Stimulated activated CD4-positive, alpha-beta T cell treated with anti-CD3 and anti-CD28 coated beads, Interleukin-1b, Interleukin-23, amount 100 ng/mL, for 4 hours (primary cell): ENCODE data around the gene ABCC8.

Experiments used
- DNase-seq, 2 donors: peaks; one replicate each; pipeline ENCODE4 v3.0.0-alpha.2; 2020; ENCODE audit warnings: low read depth in 2 of 2

ABCC8 gene

GRCh38 chr11:17505146-17505545 lies 28.5 kb upstream of the ABCC8 start:
- DNase-seq = no peak

GRCh38 chr11:17504330-17505107 lies 27.9 kb upstream of the ABCC8 start:
- DNase-seq = peak; percentile 63 to 78

GRCh38 chr11:17502630-17503029 lies 26.0 kb upstream of the ABCC8 start:
- no peak for DNase-seq

- DNase-seq = no peak
Measured at GRCh38 chr11:17500673-17501072, 24.0 kb upstream of the ABCC8 start.

GRCh38 chr11:17498475-17498874 lies 21.8 kb upstream of the ABCC8 start:
- no peak for DNase-seq

GRCh38 chr11:17498058-17498457 lies 21.4 kb upstream of the ABCC8 start:
- no peak for DNase-seq

GRCh38 chr11:17496406-17496805 lies 19.8 kb upstream of the ABCC8 start:
- no peak for DNase-seq

GRCh38 chr11:17494019-17494418 lies 17.4 kb upstream of the ABCC8 start:
- DNase-seq = no peak

- no peak for DNase-seq
Measured at GRCh38 chr11:17490938-17491337, 14.3 kb upstream of the ABCC8 start.

GRCh38 chr11:17490232-17490631 lies 13.6 kb upstream of the ABCC8 start:
- DNase-seq = no peak

GRCh38 chr11:17489751-17490150 lies 13.1 kb upstream of the ABCC8 start:
- DNase-seq = no peak

GRCh38 chr11:17488563-17488962 lies 11.9 kb upstream of the ABCC8 start:
- no peak for DNase-seq

GRCh38 chr11:17486646-17487045 lies 10.0 kb upstream of the ABCC8 start:
- no peak for DNase-seq

- DNase-seq = no peak
Measured at GRCh38 chr11:17483505-17483904, 6.9 kb upstream of the ABCC8 start.

- DNase-seq = no peak
Measured at GRCh38 chr11:17481905-17482304, 5.3 kb upstream of the ABCC8 start.

- no peak for DNase-seq
Measured at GRCh38 chr11:17479284-17480214, 2.9 kb upstream of the ABCC8 start.

GRCh38 chr11:17478070-17478469 lies 1.4 kb upstream of the ABCC8 start:
- DNase-seq = no peak

GRCh38 chr11:17477361-17477760 lies 716 bp upstream of the ABCC8 start:
- no peak for DNase-seq

GRCh38 chr11:17477084-17477333 lies 364 bp upstream of the ABCC8 start:
- DNase-seq = no peak

- no peak for DNase-seq
Measured at GRCh38 chr11:17475666-17476316, 854 bp downstream of the ABCC8 start.

- no peak for DNase-seq
Measured at GRCh38 chr11:17473071-17473744, 3.4 kb downstream of the ABCC8 start.

- no peak for DNase-seq
Measured at GRCh38 chr11:17472467-17472866, 4.2 kb downstream of the ABCC8 start.
